ENCODE data around the gene TMEM72. TPM values are rescaled to one million over a fixed set of nuclear protein-coding genes. Genes with fewer than 3 reads are reported as not detected.
A peak's percentile ranks its signal among the peaks of the same experiment; 100 is the strongest.

The TMEM72 gene
- total and polyA plus RNA-seq, 2 of the 13 experiments (the other 11 are each of a cell fraction or from before 2014, with no cell fraction given) = 0.04 TPM; not detected in 1

DNA sequence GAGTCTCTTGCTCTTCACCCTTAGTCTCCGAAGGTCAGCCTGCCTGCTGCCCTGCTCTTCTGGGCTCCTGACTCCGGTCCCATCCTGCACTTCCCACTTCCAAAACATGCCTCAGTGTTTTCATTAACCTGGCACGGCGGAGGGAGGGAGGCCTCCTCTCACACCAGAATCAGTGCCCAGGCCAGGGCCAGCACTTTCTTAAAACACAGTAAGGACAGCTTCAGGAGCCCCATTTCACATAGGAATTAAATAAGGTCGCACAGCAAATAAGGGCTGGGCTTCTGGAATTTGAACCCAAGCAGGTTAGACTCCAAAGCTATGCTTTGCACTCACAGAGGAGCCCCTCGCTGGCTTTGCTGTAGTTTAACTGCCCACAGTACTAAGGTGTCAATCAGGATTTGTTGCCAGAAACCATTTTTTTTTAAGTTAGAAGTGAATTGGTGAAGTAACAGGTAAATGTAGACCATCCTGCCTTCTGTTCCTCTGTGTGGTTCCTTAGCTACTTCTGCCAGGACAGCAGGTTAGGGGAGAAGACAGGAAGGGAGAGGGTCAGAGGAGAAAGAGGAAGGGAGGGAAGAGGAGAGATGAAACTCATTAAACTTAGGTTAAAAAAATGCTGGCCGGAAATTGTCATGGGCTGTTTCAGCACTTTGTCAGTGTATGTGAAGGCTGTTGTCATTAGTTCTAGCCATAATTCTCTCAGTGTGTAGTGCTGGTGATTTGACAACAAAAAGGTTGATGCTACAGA lies 49.5 kb downstream of the TMEM72 start (continued):
- TF ChIP-seq PTBP1 (IDR thresholded peaks at IDR 0.05; ENCODE audit: low read depth, low read length, poor library complexity, severe bottlenecking) (no peak), ZNF225 (CRISPR knock-in tag; IDR thresholded peaks at IDR 0.05) (no peak), PITX1 (CRISPR knock-in tag; IDR thresholded peaks at IDR 0.05) (no peak), ZBTB7B (CRISPR knock-in tag; IDR thresholded peaks at IDR 0.05) (peak; percentile 21; the same call in 1 of the 2 replicates), ETV5 (CRISPR knock-in tag; IDR thresholded peaks at IDR 0.05; ENCODE audit: borderline replicate concordance) (no peak), ZNF253 (CRISPR knock-in tag; IDR thresholded peaks at IDR 0.05; ENCODE audit: borderline replicate concordance) (no peak), ZNF234 (CRISPR knock-in tag; conservative IDR thresholded peaks at IDR 0.05) (0 out of 2 replicates have a peak, but pooled peaks have one; percentile 13)
- TF ChIP-seq, protein P1, sequence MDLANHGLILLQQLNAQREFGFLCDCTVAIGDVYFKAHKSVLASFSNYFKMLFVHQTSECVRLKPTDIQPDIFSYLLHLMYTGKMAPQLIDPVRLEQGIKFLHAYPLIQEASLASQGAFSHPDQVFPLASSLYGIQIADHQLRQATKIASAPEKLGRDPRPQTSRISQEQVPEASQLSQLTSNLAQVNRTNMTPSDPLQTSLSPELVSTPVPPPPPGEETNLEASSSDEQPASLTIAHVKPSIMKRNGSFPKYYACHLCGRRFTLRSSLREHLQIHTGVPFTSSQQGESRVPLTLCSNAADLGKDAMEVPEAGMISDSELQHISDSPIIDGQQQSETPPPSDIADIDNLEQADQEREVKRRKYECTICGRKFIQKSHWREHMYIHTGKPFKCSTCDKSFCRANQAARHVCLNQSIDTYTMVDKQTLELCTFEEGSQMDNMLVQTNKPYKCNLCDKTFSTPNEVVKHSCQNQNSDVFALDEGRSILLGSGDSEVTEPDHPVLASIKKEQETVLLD (CRISPR knock-in tag; IDR thresholded peaks at IDR 0.05; ENCODE audit: low read depth) = no peak
- TF ChIP-seq, protein P2, sequence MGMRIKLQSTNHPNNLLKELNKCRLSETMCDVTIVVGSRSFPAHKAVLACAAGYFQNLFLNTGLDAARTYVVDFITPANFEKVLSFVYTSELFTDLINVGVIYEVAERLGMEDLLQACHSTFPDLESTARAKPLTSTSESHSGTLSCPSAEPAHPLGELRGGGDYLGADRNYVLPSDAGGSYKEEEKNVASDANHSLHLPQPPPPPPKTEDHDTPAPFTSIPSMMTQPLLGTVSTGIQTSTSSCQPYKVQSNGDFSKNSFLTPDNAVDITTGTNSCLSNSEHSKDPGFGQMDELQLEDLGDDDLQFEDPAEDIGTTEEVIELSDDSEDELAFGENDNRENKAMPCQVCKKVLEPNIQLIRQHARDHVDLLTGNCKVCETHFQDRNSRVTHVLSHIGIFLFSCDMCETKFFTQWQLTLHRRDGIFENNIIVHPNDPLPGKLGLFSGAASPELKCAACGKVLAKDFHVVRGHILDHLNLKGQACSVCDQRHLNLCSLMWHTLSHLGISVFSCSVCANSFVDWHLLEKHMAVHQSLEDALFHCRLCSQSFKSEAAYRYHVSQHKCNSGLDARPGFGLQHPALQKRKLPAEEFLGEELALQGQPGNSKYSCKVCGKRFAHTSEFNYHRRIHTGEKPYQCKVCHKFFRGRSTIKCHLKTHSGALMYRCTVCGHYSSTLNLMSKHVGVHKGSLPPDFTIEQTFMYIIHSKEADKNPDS (CRISPR knock-in tag; IDR thresholded peaks at IDR 0.05) = no peak
- TF ChIP-seq, protein P3, sequence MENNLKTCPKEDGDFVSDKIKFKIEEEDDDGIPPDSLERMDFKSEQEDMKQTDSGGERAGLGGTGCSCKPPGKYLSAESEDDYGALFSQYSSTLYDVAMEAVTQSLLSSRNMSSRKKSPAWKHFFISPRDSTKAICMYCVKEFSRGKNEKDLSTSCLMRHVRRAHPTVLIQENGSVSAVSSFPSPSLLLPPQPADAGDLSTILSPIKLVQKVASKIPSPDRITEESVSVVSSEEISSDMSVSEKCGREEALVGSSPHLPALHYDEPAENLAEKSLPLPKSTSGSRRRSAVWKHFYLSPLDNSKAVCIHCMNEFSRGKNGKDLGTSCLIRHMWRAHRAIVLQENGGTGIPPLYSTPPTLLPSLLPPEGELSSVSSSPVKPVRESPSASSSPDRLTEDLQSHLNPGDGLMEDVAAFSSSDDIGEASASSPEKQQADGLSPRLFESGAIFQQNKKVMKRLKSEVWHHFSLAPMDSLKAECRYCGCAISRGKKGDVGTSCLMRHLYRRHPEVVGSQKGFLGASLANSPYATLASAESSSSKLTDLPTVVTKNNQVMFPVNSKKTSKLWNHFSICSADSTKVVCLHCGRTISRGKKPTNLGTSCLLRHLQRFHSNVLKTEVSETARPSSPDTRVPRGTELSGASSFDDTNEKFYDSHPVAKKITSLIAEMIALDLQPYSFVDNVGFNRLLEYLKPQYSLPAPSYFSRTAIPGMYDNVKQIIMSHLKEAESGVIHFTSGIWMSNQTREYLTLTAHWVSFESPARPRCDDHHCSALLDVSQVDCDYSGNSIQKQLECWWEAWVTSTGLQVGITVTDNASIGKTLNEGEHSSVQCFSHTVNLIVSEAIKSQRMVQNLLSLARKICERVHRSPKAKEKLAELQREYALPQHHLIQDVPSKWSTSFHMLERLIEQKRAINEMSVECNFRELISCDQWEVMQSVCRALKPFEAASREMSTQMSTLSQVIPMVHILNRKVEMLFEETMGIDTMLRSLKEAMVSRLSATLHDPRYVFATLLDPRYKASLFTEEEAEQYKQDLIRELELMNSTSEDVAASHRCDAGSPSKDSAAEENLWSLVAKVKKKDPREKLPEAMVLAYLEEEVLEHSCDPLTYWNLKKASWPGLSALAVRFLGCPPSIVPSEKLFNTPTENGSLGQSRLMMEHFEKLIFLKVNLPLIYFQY (CRISPR knock-in tag; IDR thresholded peaks at IDR 0.05; ENCODE audit: borderline replicate concordance) = no peak
- TF ChIP-seq, protein P4, sequence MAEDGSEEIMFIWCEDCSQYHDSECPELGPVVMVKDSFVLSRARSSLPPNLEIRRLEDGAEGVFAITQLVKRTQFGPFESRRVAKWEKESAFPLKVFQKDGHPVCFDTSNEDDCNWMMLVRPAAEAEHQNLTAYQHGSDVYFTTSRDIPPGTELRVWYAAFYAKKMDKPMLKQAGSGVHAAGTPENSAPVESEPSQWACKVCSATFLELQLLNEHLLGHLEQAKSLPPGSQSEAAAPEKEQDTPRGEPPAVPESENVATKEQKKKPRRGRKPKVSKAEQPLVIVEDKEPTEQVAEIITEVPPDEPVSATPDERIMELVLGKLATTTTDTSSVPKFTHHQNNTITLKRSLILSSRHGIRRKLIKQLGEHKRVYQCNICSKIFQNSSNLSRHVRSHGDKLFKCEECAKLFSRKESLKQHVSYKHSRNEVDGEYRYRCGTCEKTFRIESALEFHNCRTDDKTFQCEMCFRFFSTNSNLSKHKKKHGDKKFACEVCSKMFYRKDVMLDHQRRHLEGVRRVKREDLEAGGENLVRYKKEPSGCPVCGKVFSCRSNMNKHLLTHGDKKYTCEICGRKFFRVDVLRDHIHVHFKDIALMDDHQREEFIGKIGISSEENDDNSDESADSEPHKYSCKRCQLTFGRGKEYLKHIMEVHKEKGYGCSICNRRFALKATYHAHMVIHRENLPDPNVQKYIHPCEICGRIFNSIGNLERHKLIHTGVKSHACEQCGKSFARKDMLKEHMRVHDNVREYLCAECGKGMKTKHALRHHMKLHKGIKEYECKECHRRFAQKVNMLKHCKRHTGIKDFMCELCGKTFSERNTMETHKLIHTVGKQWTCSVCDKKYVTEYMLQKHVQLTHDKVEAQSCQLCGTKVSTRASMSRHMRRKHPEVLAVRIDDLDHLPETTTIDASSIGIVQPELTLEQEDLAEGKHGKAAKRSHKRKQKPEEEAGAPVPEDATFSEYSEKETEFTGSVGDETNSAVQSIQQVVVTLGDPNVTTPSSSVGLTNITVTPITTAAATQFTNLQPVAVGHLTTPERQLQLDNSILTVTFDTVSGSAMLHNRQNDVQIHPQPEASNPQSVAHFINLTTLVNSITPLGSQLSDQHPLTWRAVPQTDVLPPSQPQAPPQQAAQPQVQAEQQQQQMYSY (CRISPR knock-in tag; IDR thresholded peaks at IDR 0.05) = 0 out of 2 replicates have a peak, but pooled peaks have one; percentile 33
- TF ChIP-seq, protein P5, sequence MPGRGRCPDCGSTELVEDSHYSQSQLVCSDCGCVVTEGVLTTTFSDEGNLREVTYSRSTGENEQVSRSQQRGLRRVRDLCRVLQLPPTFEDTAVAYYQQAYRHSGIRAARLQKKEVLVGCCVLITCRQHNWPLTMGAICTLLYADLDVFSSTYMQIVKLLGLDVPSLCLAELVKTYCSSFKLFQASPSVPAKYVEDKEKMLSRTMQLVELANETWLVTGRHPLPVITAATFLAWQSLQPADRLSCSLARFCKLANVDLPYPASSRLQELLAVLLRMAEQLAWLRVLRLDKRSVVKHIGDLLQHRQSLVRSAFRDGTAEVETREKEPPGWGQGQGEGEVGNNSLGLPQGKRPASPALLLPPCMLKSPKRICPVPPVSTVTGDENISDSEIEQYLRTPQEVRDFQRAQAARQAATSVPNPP (CRISPR knock-in tag; IDR thresholded peaks at IDR 0.05) = no peak
- TF ChIP-seq, protein P6, sequence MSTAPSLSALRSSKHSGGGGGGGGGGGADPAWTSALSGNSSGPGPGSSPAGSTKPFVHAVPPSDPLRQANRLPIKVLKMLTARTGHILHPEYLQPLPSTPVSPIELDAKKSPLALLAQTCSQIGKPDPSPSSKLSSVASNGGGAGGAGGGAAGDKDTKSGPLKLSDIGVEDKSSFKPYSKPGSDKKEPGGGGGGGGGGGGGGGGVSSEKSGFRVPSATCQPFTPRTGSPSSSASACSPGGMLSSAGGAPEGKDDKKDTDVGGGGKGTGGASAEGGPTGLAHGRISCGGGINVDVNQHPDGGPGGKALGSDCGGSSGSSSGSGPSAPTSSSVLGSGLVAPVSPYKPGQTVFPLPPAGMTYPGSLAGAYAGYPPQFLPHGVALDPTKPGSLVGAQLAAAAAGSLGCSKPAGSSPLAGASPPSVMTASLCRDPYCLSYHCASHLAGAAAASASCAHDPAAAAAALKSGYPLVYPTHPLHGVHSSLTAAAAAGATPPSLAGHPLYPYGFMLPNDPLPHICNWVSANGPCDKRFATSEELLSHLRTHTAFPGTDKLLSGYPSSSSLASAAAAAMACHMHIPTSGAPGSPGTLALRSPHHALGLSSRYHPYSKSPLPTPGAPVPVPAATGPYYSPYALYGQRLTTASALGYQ (CRISPR knock-in tag; IDR thresholded peaks at IDR 0.05) = no peak
